ENCODE measurements around the gene BACH2.

DNA sequence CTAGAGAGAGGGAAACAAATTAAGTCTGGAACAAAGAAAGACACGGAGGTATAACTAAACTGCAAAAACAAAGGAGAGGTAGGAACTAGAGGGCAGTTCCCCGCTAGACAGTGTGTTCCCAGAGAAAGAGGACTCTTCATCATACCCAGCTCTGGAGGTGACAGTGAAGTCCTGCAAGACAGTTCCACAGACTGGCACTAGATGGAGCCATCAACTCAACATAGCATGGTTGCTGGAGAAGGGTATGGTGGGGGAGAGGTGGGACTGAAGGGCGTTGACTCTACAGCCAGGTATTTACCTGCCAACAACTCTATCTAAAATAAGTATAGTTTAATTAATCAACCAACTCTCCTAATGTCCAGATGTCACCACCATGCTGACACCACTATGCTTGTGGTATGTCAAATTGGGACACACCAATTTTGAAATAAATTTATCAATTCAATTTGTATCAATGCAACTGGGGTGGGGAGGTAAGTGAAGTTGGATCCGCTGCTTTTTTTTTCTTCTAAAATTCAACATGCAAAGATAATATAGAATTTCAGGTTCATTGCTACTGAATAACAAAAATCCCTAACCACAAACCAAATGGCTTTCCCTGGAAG lies 9.7 kb downstream of the BACH2 start:
- TF ChIP-seq, protein P1, sequence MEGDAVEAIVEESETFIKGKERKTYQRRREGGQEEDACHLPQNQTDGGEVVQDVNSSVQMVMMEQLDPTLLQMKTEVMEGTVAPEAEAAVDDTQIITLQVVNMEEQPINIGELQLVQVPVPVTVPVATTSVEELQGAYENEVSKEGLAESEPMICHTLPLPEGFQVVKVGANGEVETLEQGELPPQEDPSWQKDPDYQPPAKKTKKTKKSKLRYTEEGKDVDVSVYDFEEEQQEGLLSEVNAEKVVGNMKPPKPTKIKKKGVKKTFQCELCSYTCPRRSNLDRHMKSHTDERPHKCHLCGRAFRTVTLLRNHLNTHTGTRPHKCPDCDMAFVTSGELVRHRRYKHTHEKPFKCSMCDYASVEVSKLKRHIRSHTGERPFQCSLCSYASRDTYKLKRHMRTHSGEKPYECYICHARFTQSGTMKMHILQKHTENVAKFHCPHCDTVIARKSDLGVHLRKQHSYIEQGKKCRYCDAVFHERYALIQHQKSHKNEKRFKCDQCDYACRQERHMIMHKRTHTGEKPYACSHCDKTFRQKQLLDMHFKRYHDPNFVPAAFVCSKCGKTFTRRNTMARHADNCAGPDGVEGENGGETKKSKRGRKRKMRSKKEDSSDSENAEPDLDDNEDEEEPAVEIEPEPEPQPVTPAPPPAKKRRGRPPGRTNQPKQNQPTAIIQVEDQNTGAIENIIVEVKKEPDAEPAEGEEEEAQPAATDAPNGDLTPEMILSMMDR (optimal IDR thresholded peaks at IDR 0.05 in 1 of 3, IDR thresholded peaks at IDR 0.05 in 1 of 3, conservative IDR thresholded peaks at IDR 0.05 in 1 of 3; ENCODE audit: extremely low read depth in 1 of 3, insufficient read depth in 2 of 3, low read length in 3 of 3): peak; percentile 83 to 90 (median 89)
- no peak for TF ChIP-seq EZH2 (IDR thresholded peaks at IDR 0.05; ENCODE audit: low read length)

Data from keratinocyte (primary cell).